Aorta (tissue), 5 donors: ENCODE measurements around the gene RXFP2. TPM values are rescaled to one million over a fixed set of nuclear protein-coding genes. Genes with fewer than 3 reads are reported as not detected.

ENCODE experiments used
- ATAC-seq: fragments of 200-7000 bp; cut with Tn5 transposase; one replicate; pipeline ENCODE4 v1.9.1; 2022; ENCODE audit warnings: moderate library complexity; ENCODE audit not compliant: low FRiP score
- DNase-seq, 2 donors: peaks; one replicate each; pipeline ENCODE4 v3.0.0-alpha.2; 2020
- H3K27ac ChIP-seq, 2 donors: one replicate each; pipeline ENCODE4 v1.5.1; 2013; ENCODE audit warnings: low read length in 2 of 2, mild to moderate bottlenecking in 2 of 2, moderate library complexity in 2 of 2, control low read depth in 1 of 2, inconsistent platforms in 1 of 2, low read depth in 1 of 2
- H3K27me3 ChIP-seq, 2 donors: one replicate each; pipeline ENCODE4 v1.6.1; 2013; ENCODE audit warnings: control low read depth in 1 of 2, low read length in 1 of 2, mild to moderate bottlenecking in 1 of 2, moderate library complexity in 1 of 2; ENCODE audit not compliant: insufficient read depth in 2 of 2, control insufficient read depth in 1 of 2
- H3K36me3 ChIP-seq, 2 donors: one replicate each; pipeline ENCODE4 v1.6.1; 2013; ENCODE audit warnings: control low read depth in 1 of 2, low read length in 1 of 2, mild to moderate bottlenecking in 1 of 2; ENCODE audit not compliant: insufficient read depth in 2 of 2, control insufficient read depth in 1 of 2
- H3K4me1 ChIP-seq, 2 donors: one replicate each; pipeline ENCODE4 v1.6.1; 2013; ENCODE audit warnings: low read length in 2 of 2, control low read depth in 1 of 2, mild to moderate bottlenecking in 1 of 2, moderate library complexity in 1 of 2; ENCODE audit not compliant: insufficient read depth in 2 of 2, control insufficient read depth in 1 of 2
- H3K4me3 ChIP-seq, 2 donors: one replicate each; pipeline ENCODE4 v1.5.1; 2013; ENCODE audit warnings: low read length in 2 of 2, control low read depth in 1 of 2, mild to moderate bottlenecking in 1 of 2
- H3K9me3 ChIP-seq: one replicate; pipeline ENCODE4 v1.6.1; 2013; ENCODE audit warnings: mild to moderate bottlenecking, low read length; ENCODE audit not compliant: control insufficient read depth
- WGBS, 2 donors: extraction: QIAGEN DNeasy Blood & Tissue Kit; methylation state at CpG; one replicate each; pipeline ENCODE4 v1.1.7; 2013; 5-methylcytosine and 5-hydroxymethylcytosine counted together
- intact Hi-C, 2 donors: fragments of 100-400 bp; cut with DNase I; formaldehyde crosslinking; loops; one replicate each; pipeline versions ENCODE4 v1.14.2 to v1.15.0; 2022
- polyA plus RNA-seq, 2 donors: library from polyadenylated mRNA; stranded (reverse); fragments of 200-250 nt; gene quantifications; one replicate each; pipeline ENCODE4 v1.2.3, GENCODE V29; 2013
- total RNA-seq, 2 donors: library from RNA; stranded (reverse); fragmentation: NEBNext Ultra II Directional; extraction: Animal tissue kit (Norgen Biotek cat#: 25700); gene quantifications; one replicate each; pipeline ENCODE4 v1.2.1, GENCODE V29; 2021
- donor health status: healthy with polysubstance abuse.
- donor health status: Bipolar disorder and iron deficiency.
- donor health status: DM: no; HTN: no; CAD: no.
- donor health status: DM: no; HTN: no; CAD: no.
- donor health status: DM: yes; HTN: yes; CAD: no.

RXFP2 gene
- total and polyA plus RNA-seq, 4 donors = not detected

- intact Hi-C loops = loop anchor here (5.0 to 10.0 kb wide), 5 partner anchors 41 to 366 kb away; no protein-coding TSS in a partner anchor
- Histone ChIP-seq H3K4me3 (no peak overlapping the region), H3K36me3 (no peaks in the 10 kb centered on the region), H3K27me3 (no peaks in the 10 kb centered on the region), H3K9me3 (no peaks in the 10 kb centered on the region), H3K4me1 (no peaks in the 10 kb centered on the region), H3K27ac (no peak overlapping the region)
- 61 to 78% methylated on average over 4 of the region's 4 CpGs for WGBS, 2 donors
- ATAC-seq (no peak), DNase-seq (no peak)
Measured at GRCh38 chr13:31798189-31798588, 58.9 kb downstream of the RXFP2 start.

GRCh38 chr13:31801088-31801487, 61.8 kb downstream of the RXFP2 start:
- no peaks in the 10 kb centered on the region for H3K9me3 ChIP-seq
- H3K27me3 ChIP-seq = no peaks in the 10 kb centered on the region
- no peak overlapping the region for H3K4me3 ChIP-seq
- no peaks in the 10 kb centered on the region for H3K36me3 ChIP-seq
- ATAC-seq (no peak), DNase-seq (no peak)
- 78 to 90% methylated on average over 6 of the region's 6 CpGs for WGBS, 2 donors
- intact Hi-C loops = loop anchor here (5.0 kb wide), 2 partner anchors 426 to 564 kb away; no protein-coding TSS in a partner anchor
- no peak overlapping the region for H3K27ac ChIP-seq
- H3K4me1 ChIP-seq = no peaks in the 10 kb centered on the region

GRCh38 chr13:31803311-31803710, 64.0 kb downstream of the RXFP2 start:
- Histone ChIP-seq H3K9me3 (no peaks in the 10 kb centered on the region), H3K27me3 (no peaks in the 10 kb centered on the region), H3K4me1 (no peaks in the 10 kb centered on the region), H3K4me3 (no peak overlapping the region), H3K36me3 (no peaks in the 10 kb centered on the region), H3K27ac (no peak overlapping the region)
- WGBS, 2 donors = 80 to 84% methylated on average over 1 of the region's 1 CpG
- DNase-seq (no peak), ATAC-seq (no peak)
- intact Hi-C loops = loop anchor here (5.0 kb wide), 2 partner anchors 424 to 566 kb away; no protein-coding TSS in a partner anchor

- WGBS, 2 donors = 93 to 97% methylated on average over 4 of the region's 4 CpGs
- Histone ChIP-seq H3K27me3 (no peaks in the 10 kb centered on the region), H3K4me3 (no peak overlapping the region), H3K9me3 (peaks cover 6% of the 10 kb centered on the region), H3K4me1 (no peaks in the 10 kb centered on the region), H3K27ac (no peak overlapping the region), H3K36me3 (no peaks in the 10 kb centered on the region)
- no peak for DNase-seq
- ATAC-seq = no peak
- intact Hi-C loops = no loop called here
Measured at GRCh38 chr13:31805841-31806240, 66.5 kb downstream of the RXFP2 start.

- peaks cover 6% of the 10 kb centered on the region for H3K9me3 ChIP-seq
- H3K27ac ChIP-seq = no peak overlapping the region
- no peak overlapping the region for H3K4me3 ChIP-seq
- ATAC-seq (no peak), DNase-seq (no peak)
- H3K4me1 ChIP-seq = no peaks in the 10 kb centered on the region
- H3K27me3 ChIP-seq = no peaks in the 10 kb centered on the region
- WGBS, 2 donors = 53 to 60% methylated on average over 2 of the region's 2 CpGs
- H3K36me3 ChIP-seq = no peaks in the 10 kb centered on the region
- intact Hi-C loops = no loop called here
Measured at GRCh38 chr13:31807090-31807541, 67.8 kb downstream of the RXFP2 start.

GRCh38 chr13:31814536-31814935, 75.2 kb downstream of the RXFP2 start:
- WGBS, 2 donors = 89 to 93% methylated on average over 5 of the region's 5 CpGs
- no peaks in the 10 kb centered on the region for H3K4me1 ChIP-seq
- no peaks in the 10 kb centered on the region for H3K27me3 ChIP-seq
- intact Hi-C loops = no loop called here
- H3K4me3 ChIP-seq = no peak overlapping the region
- H3K9me3 ChIP-seq = peaks cover 7% of the 10 kb centered on the region
- H3K36me3 ChIP-seq = no peaks in the 10 kb centered on the region
- H3K27ac ChIP-seq = no peak overlapping the region
- DNase-seq (no peak), ATAC-seq (no peak)

- peak overlapping the region in 1 of 2 donors; percentile 8 for H3K4me3 ChIP-seq
- DNase-seq (no peak), ATAC-seq (no peak)
- H3K27me3 ChIP-seq = no peaks in the 10 kb centered on the region
- peaks cover 5% of the 10 kb centered on the region for H3K9me3 ChIP-seq
- intact Hi-C loops = no loop called here
- no peaks in the 10 kb centered on the region for H3K4me1 ChIP-seq
- no peaks in the 10 kb centered on the region for H3K36me3 ChIP-seq
- no peak overlapping the region for H3K27ac ChIP-seq
- WGBS, 2 donors = 0 to 43% methylated on average over 1 of the region's 1 CpG
Measured at GRCh38 chr13:31815361-31816144, 76.2 kb downstream of the RXFP2 start.

GRCh38 chr13:31818236-31818635, 78.9 kb downstream of the RXFP2 start:
- intact Hi-C loops = no loop called here
- peaks cover 2% of the 10 kb centered on the region for H3K9me3 ChIP-seq
- DNase-seq = no peak
- H3K4me1 ChIP-seq = no peaks in the 10 kb centered on the region
- no peak for ATAC-seq
- no peak overlapping the region for H3K27ac ChIP-seq
- no peaks in the 10 kb centered on the region for H3K27me3 ChIP-seq
- H3K4me3 ChIP-seq = no peak overlapping the region
- no peaks in the 10 kb centered on the region for H3K36me3 ChIP-seq
